IPS DF 6.9 (cell line): ENCODE data around the gene ZFP36L2.

Experiments used
- DNase-seq: peaks from one replicate; pipeline ENCODE4 v3.0.0-alpha.2; 2013; ENCODE audit warnings: low read depth, low spot score
- H3K27ac ChIP-seq: one replicate; pipeline ENCODE4 v1.5.1; 2013; ENCODE audit warnings: low read length, control low read depth
- H3K27me3 ChIP-seq: 2 replicates; pipeline ENCODE4 v1.6.1; 2013; ENCODE audit warnings: mild to moderate bottlenecking, low read length; ENCODE audit not compliant: control insufficient read depth, insufficient read depth
- H3K36me3 ChIP-seq: 2 replicates; pipeline ENCODE4 v1.6.1; 2013; ENCODE audit warnings: low read length; ENCODE audit not compliant: control insufficient read depth, insufficient read depth
- H3K4me1 ChIP-seq: 2 replicates; pipeline ENCODE4 v1.6.1; 2013; ENCODE audit warnings: low read length; ENCODE audit not compliant: control insufficient read depth, insufficient read depth
- H3K4me3 ChIP-seq: 2 replicates; pipeline ENCODE4 v1.5.1; 2013; ENCODE audit warnings: mild to moderate bottlenecking, low read length
- H3K9me3 ChIP-seq: 2 replicates; pipeline ENCODE4 v1.6.1; 2013; ENCODE audit warnings: low read length, inconsistent platforms; ENCODE audit not compliant: control insufficient read depth, insufficient read depth
- WGBS: extraction: QIAGEN DNeasy Blood & Tissue Kit; methylation state at CpG from one replicate; pipeline ENCODE4 v1.1.7; 2013; ENCODE audit warnings: mixed read lengths, missing lambda C conversion rate; ENCODE audit not compliant: insufficient read length, insufficient coverage; 5-methylcytosine and 5-hydroxymethylcytosine counted together

Gene ZFP36L2

GRCh38 chr2:43223521-43224001 lies 2.8 kb downstream of the ZFP36L2 start:
- H3K27ac ChIP-seq = no peak overlapping the region
- no peaks in the 10 kb centered on the region for H3K27me3 ChIP-seq
- H3K36me3 ChIP-seq = peaks cover 11% of the 10 kb centered on the region; the same call in 1 of the 2 replicates
- no peak for DNase-seq
- H3K9me3 ChIP-seq = no peaks in the 10 kb centered on the region
- WGBS = no CpG with 5 or more reads among the region's 4 CpGs
- H3K4me3 ChIP-seq = peak overlapping the region; percentile 29; the same call in 1 of the 2 replicates
- H3K4me1 ChIP-seq = peaks cover 8% of the 10 kb centered on the region; the same call in 1 of the 2 replicates

- no CpG with 5 or more reads among the region's 8 CpGs for WGBS
- no peak overlapping the region for H3K27ac ChIP-seq
Observed at GRCh38 chr2:43222475-43223309, 3.7 kb downstream of the ZFP36L2 start.

GRCh38 chr2:43221763-43222474 lies 4.5 kb downstream of the ZFP36L2 start:
- Histone ChIP-seq H3K27me3 (no peaks in the 10 kb centered on the region), H3K4me3 (peak overlapping the region; percentile 9; the same call in 1 of the 2 replicates), H3K4me1 (peaks cover 10% of the 10 kb centered on the region), H3K9me3 (no peaks in the 10 kb centered on the region), H3K36me3 (peaks cover 11% of the 10 kb centered on the region; the same call in 1 of the 2 replicates), H3K27ac (peak overlapping the region; percentile 11)
- no CpG with 5 or more reads among the region's 8 CpGs for WGBS
- DNase-seq = no peak

More at GRCh38 chr2:43222475-43223309, 3.7 kb downstream of the ZFP36L2 start:
- Histone ChIP-seq H3K4me1 (peaks cover 8% of the 10 kb centered on the region; the same call in 1 of the 2 replicates), H3K27me3 (no peaks in the 10 kb centered on the region), H3K4me3 (no peak overlapping the region), H3K9me3 (no peaks in the 10 kb centered on the region), H3K36me3 (peaks cover 11% of the 10 kb centered on the region; the same call in 1 of the 2 replicates)
- DNase-seq = no peak

- Histone ChIP-seq H3K9me3 (no peaks in the 10 kb centered on the region), H3K36me3 (peaks cover 11% of the 10 kb centered on the region; the same call in 1 of the 2 replicates), H3K4me1 (peaks cover 10% of the 10 kb centered on the region), H3K27ac (peak overlapping the region; percentile 11), H3K27me3 (no peaks in the 10 kb centered on the region), H3K4me3 (no peak overlapping the region)
- no CpG with 5 or more reads among the region's 16 CpGs for WGBS
- DNase-seq = no peak
Observed at GRCh38 chr2:43221124-43221762, 5.2 kb downstream of the ZFP36L2 start.

- no peaks in the 10 kb centered on the region for H3K9me3 ChIP-seq
- DNase-seq = no peak
- WGBS = no CpG with 5 or more reads among the region's 5 CpGs
- peaks cover 10% of the 10 kb centered on the region for H3K4me1 ChIP-seq
- no peaks in the 10 kb centered on the region for H3K27me3 ChIP-seq
- no peak overlapping the region for H3K4me3 ChIP-seq
- no peak overlapping the region for H3K27ac ChIP-seq
- peaks cover 11% of the 10 kb centered on the region; the same call in 1 of the 2 replicates for H3K36me3 ChIP-seq
Observed at GRCh38 chr2:43220760-43221123, 5.7 kb downstream of the ZFP36L2 start.

GRCh38 chr2:43220229-43220751 lies 6.1 kb downstream of the ZFP36L2 start:
- Histone ChIP-seq H3K4me3 (no peak overlapping the region), H3K27ac (no peak overlapping the region), H3K27me3 (no peaks in the 10 kb centered on the region), H3K4me1 (peaks cover 10% of the 10 kb centered on the region), H3K36me3 (peaks cover 11% of the 10 kb centered on the region; the same call in 1 of the 2 replicates), H3K9me3 (no peaks in the 10 kb centered on the region)
- no peak for DNase-seq
- no CpG with 5 or more reads among the region's 10 CpGs for WGBS

- peak overlapping the region; percentile 32 for H3K27ac ChIP-seq
- no peaks in the 10 kb centered on the region for H3K27me3 ChIP-seq
- H3K9me3 ChIP-seq = no peaks in the 10 kb centered on the region
- peak overlapping the region; percentile 22; the same call in 1 of the 2 replicates for H3K4me3 ChIP-seq
- no CpG with 5 or more reads among the region's 35 CpGs for WGBS
- H3K4me1 ChIP-seq = peaks cover 10% of the 10 kb centered on the region
- peaks cover 6% of the 10 kb centered on the region; the same call in 1 of the 2 replicates for H3K36me3 ChIP-seq
- DNase-seq = no peak
Observed at GRCh38 chr2:43219383-43220228, 6.8 kb downstream of the ZFP36L2 start.

GRCh38 chr2:43218702-43219382 lies 7.6 kb downstream of the ZFP36L2 start:
- Histone ChIP-seq H3K27ac (peak overlapping the region; percentile 32), H3K36me3 (no peaks in the 10 kb centered on the region), H3K4me3 (no peak overlapping the region; the same call in 1 of the 2 replicates), H3K9me3 (no peaks in the 10 kb centered on the region), H3K27me3 (no peaks in the 10 kb centered on the region), H3K4me1 (peaks cover 12% of the 10 kb centered on the region)
- WGBS = no CpG with 5 or more reads among the region's 8 CpGs
- DNase-seq = no peak

- peak overlapping the region; percentile 32 for H3K27ac ChIP-seq
- H3K4me3 ChIP-seq = no peak overlapping the region
- WGBS = no CpG with 5 or more reads among the region's 13 CpGs
- H3K36me3 ChIP-seq = no peaks in the 10 kb centered on the region
- H3K27me3 ChIP-seq = no peaks in the 10 kb centered on the region
- H3K9me3 ChIP-seq = no peaks in the 10 kb centered on the region
- no peak for DNase-seq
- peaks cover 12% of the 10 kb centered on the region for H3K4me1 ChIP-seq
Observed at GRCh38 chr2:43218155-43218701, 8.2 kb downstream of the ZFP36L2 start.
